IgD-negative memory B cell (primary cell): Measurements from ENCODE around the gene STX1B. TPM values are rescaled to one million over a fixed set of nuclear protein-coding genes. Genes with fewer than 3 reads are reported as not detected.

Experiments used
- H3K27ac Mint-ChIP-seq, 3 donors: one replicate each; pipeline ENCODE4 v1.8.0; 2020 to 2022; ENCODE audit warnings: mild to moderate bottlenecking in 3 of 3, mixed read lengths in 3 of 3, moderate library complexity in 1 of 3
- H3K27me3 Mint-ChIP-seq: one replicate; pipeline ENCODE4 v1.8.0; 2021; ENCODE audit warnings: mixed read lengths
- H3K36me3 Mint-ChIP-seq: one replicate; pipeline ENCODE4 v1.8.0; 2020; ENCODE audit warnings: mild to moderate bottlenecking, mixed read lengths
- H3K4me1 Mint-ChIP-seq, 3 donors: one replicate each; pipeline ENCODE4 v1.8.0; 2020 to 2022; ENCODE audit warnings: mixed read lengths in 3 of 3, mild to moderate bottlenecking in 1 of 3
- H3K4me3 Mint-ChIP-seq, 4 donors: one replicate each; pipeline ENCODE4 v1.8.0; 2020 to 2022; ENCODE audit warnings: mild to moderate bottlenecking in 4 of 4, mixed read lengths in 4 of 4, moderate library complexity in 3 of 4
- H3K9me3 Mint-ChIP-seq, 3 donors: one replicate each; pipeline ENCODE4 v1.8.0; 2020 to 2021; ENCODE audit warnings: mixed read lengths in 3 of 3, mild to moderate bottlenecking in 1 of 3
- polyA plus RNA-seq: library from polyadenylated mRNA; unstranded; fragments of 300-500 nt; fragmentation: Illumina TruSeq; gene quantifications from one replicate; pipeline ENCODE4 v1.2.3, GENCODE V29; 2021

STX1B gene
- polyA plus RNA-seq, 1 donor from 2014 or later, result 0.18 TPM

GRCh38 chr16:30982548-30983288 lies 27.7 kb downstream of the STX1B start:
- Mint-ChIP-seq H3K27me3 (no peaks in the 10 kb centered on the region), H3K4me1 (peaks cover 0 to 4% (median 0%) of the 10 kb centered on the region in 3 donors), H3K9me3 (no peaks in the 10 kb centered on the region), H3K36me3 (peaks cover 3% of the 10 kb centered on the region), H3K4me3 (peak overlapping the region in 1 of 4 donors; percentile 52), H3K27ac (no peak overlapping the region)

- Mint-ChIP-seq H3K9me3 (no peaks in the 10 kb centered on the region), H3K27ac (no peak overlapping the region), H3K4me3 (no peak overlapping the region), H3K4me1 (peaks cover 0 to 4% (median 0%) of the 10 kb centered on the region in 3 donors), H3K27me3 (no peaks in the 10 kb centered on the region), H3K36me3 (peaks cover 3% of the 10 kb centered on the region)
These were observed 29.5 kb downstream of the STX1B start for GRCh38 chr16:30980959-30981358.

- Mint-ChIP-seq H3K27ac (no peak overlapping the region), H3K9me3 (no peaks in the 10 kb centered on the region), H3K4me1 (peaks cover 0 to 4% (median 0%) of the 10 kb centered on the region in 3 donors), H3K36me3 (peaks cover 3% of the 10 kb centered on the region), H3K27me3 (no peaks in the 10 kb centered on the region), H3K4me3 (no peak overlapping the region)
These were observed 30.0 kb downstream of the STX1B start for GRCh38 chr16:30980434-30980833.

GRCh38 chr16:30980023-30980371 lies 30.4 kb downstream of the STX1B start:
- Mint-ChIP-seq H3K4me3 (no peak overlapping the region), H3K4me1 (peaks cover 0 to 2% (median 0%) of the 10 kb centered on the region in 3 donors), H3K36me3 (peaks cover 3% of the 10 kb centered on the region), H3K9me3 (no peaks in the 10 kb centered on the region), H3K27ac (no peak overlapping the region), H3K27me3 (no peaks in the 10 kb centered on the region)

- H3K9me3 Mint-ChIP-seq, result no peaks in the 10 kb centered on the region
- H3K27ac Mint-ChIP-seq, result no peak overlapping the region
- H3K36me3 Mint-ChIP-seq, result peaks cover 4% of the 10 kb centered on the region
- H3K4me1 Mint-ChIP-seq, result peaks cover 0 to 2% (median 0%) of the 10 kb centered on the region in 3 donors
- H3K4me3 Mint-ChIP-seq, result no peak overlapping the region
- no peaks in the 10 kb centered on the region for H3K27me3 Mint-ChIP-seq
These were observed 31.0 kb downstream of the STX1B start for GRCh38 chr16:30979170-30980022.

GRCh38 chr16:30977502-30977901 lies 32.9 kb downstream of the STX1B start:
- Mint-ChIP-seq H3K4me3 (no peak overlapping the region), H3K27me3 (no peaks in the 10 kb centered on the region), H3K27ac (no peak overlapping the region), H3K4me1 (peaks cover 0 to 2% (median 0%) of the 10 kb centered on the region in 3 donors), H3K36me3 (peaks cover 6% of the 10 kb centered on the region), H3K9me3 (no peaks in the 10 kb centered on the region)

- Mint-ChIP-seq H3K4me3 (peak overlapping the region in 1 of 4 donors; percentile 72), H3K36me3 (peaks cover 8% of the 10 kb centered on the region), H3K4me1 (peaks cover 0 to 2% (median 0%) of the 10 kb centered on the region in 3 donors), H3K9me3 (no peaks in the 10 kb centered on the region), H3K27ac (peak overlapping the region in 1 of 3 donors; percentile 92), H3K27me3 (no peaks in the 10 kb centered on the region)
These were observed 34.0 kb downstream of the STX1B start for GRCh38 chr16:30976486-30976885.

- Mint-ChIP-seq H3K4me3 (no peak overlapping the region), H3K36me3 (peaks cover 10% of the 10 kb centered on the region), H3K27ac (peak overlapping the region in 1 of 3 donors; percentile 59), H3K27me3 (no peaks in the 10 kb centered on the region), H3K4me1 (peaks cover 0 to 2% (median 0%) of the 10 kb centered on the region in 3 donors), H3K9me3 (no peaks in the 10 kb centered on the region)
These were observed 36.1 kb downstream of the STX1B start for GRCh38 chr16:30974348-30974747.

- Mint-ChIP-seq H3K27me3 (no peaks in the 10 kb centered on the region), H3K27ac (peak overlapping the region in 1 of 3 donors; percentile 80), H3K36me3 (peaks cover 8% of the 10 kb centered on the region), H3K9me3 (no peaks in the 10 kb centered on the region), H3K4me1 (no peaks in the 10 kb centered on the region), H3K4me3 (peak overlapping the region in 1 of 4 donors; percentile 55)
These were observed 37.6 kb downstream of the STX1B start for GRCh38 chr16:30972872-30973271.

GRCh38 chr16:30971298-30971697 lies 39.1 kb downstream of the STX1B start:
- Mint-ChIP-seq H3K27me3 (no peaks in the 10 kb centered on the region), H3K4me1 (peaks cover 0 to 2% (median 0%) of the 10 kb centered on the region in 3 donors), H3K36me3 (peaks cover 13% of the 10 kb centered on the region), H3K9me3 (no peaks in the 10 kb centered on the region), H3K27ac (no peak overlapping the region), H3K4me3 (no peak overlapping the region)

- Mint-ChIP-seq H3K27me3 (no peaks in the 10 kb centered on the region), H3K4me3 (no peak overlapping the region), H3K36me3 (peaks cover 12% of the 10 kb centered on the region), H3K9me3 (no peaks in the 10 kb centered on the region), H3K4me1 (peaks cover 0 to 2% (median 2%) of the 10 kb centered on the region in 3 donors), H3K27ac (peak overlapping the region in 1 of 3 donors; percentile 49)
These were observed 41.1 kb downstream of the STX1B start for GRCh38 chr16:30969246-30969842.

GRCh38 chr16:30967795-30968194 lies 42.6 kb downstream of the STX1B start:
- H3K4me1 Mint-ChIP-seq, result peaks cover 2 to 5% (median 2%) of the 10 kb centered on the region in 3 donors
- peak overlapping the region in 1 of 3 donors; percentile 72 for H3K27ac Mint-ChIP-seq
- H3K9me3 Mint-ChIP-seq, result no peaks in the 10 kb centered on the region
- H3K4me3 Mint-ChIP-seq, result no peak overlapping the region
- peaks cover 12% of the 10 kb centered on the region for H3K36me3 Mint-ChIP-seq
- no peaks in the 10 kb centered on the region for H3K27me3 Mint-ChIP-seq

- Mint-ChIP-seq H3K4me1 (peaks cover 2 to 5% (median 2%) of the 10 kb centered on the region in 3 donors), H3K27me3 (no peaks in the 10 kb centered on the region), H3K36me3 (peaks cover 10% of the 10 kb centered on the region), H3K9me3 (no peaks in the 10 kb centered on the region), H3K27ac (peak overlapping the region in 1 of 3 donors; percentile 71), H3K4me3 (no peak overlapping the region)
These were observed 44.3 kb downstream of the STX1B start for GRCh38 chr16:30966033-30966619.

GRCh38 chr16:30965436-30965835 lies 45.0 kb downstream of the STX1B start:
- peaks cover 2 to 5% (median 3%) of the 10 kb centered on the region in 3 donors for H3K4me1 Mint-ChIP-seq
- no peak overlapping the region for H3K4me3 Mint-ChIP-seq
- H3K36me3 Mint-ChIP-seq, result peaks cover 9% of the 10 kb centered on the region
- no peaks in the 10 kb centered on the region for H3K9me3 Mint-ChIP-seq
- no peak overlapping the region for H3K27ac Mint-ChIP-seq
- H3K27me3 Mint-ChIP-seq, result no peaks in the 10 kb centered on the region
